ENCODE data around the gene GPC3. TPM values are rescaled to one million over a fixed set of nuclear protein-coding genes. Genes with fewer than 3 reads are reported as not detected.

GPC3 gene
- total RNA-seq, 1 donor: under 0.01 TPM

GRCh38 chrX:133971586-133971985 is 13.8 kb downstream of the GPC3 start:
- DNase-seq (ENCODE audit: low read depth in 2 of 3, low spot score in 2 of 3): no peak

GRCh38 chrX:133970076-133970475 is 15.3 kb downstream of the GPC3 start:
- no peak for DNase-seq (ENCODE audit: low read depth in 2 of 3, low spot score in 2 of 3)

GRCh38 chrX:133969191-133969590 is 16.2 kb downstream of the GPC3 start:
- no peak for DNase-seq (ENCODE audit: low read depth in 2 of 3, low spot score in 2 of 3)

DNA sequence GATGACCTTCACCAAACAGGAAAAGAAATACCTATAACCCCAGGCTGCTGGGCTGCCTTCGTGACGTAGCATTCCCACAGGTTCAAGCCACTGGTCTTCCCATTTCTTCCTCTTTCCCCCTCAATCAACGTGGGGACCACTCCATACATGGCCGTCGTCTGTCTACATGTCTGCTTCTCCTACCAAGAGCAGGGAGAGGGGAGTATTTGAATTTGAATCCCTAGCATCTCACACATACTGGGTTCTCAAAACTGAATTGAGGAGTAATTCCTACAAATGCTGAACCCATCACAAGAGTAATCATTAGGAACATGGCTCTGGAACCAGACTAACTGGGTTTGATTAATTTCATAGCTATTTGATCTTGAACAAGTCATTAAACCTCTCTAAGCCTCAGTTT is 17.3 kb downstream of the GPC3 start:
- DNase-seq (ENCODE audit: low read depth in 2 of 3, low spot score in 2 of 3): no peak

GRCh38 chrX:133966199-133966598 is 19.2 kb downstream of the GPC3 start:
- no peak for DNase-seq (ENCODE audit: low read depth in 2 of 3, low spot score in 2 of 3)

GRCh38 chrX:133965321-133965720 is 20.1 kb downstream of the GPC3 start:
- DNase-seq (ENCODE audit: low read depth in 2 of 3, low spot score in 2 of 3): no peak

- no peak for DNase-seq (ENCODE audit: low read depth in 2 of 3, low spot score in 2 of 3)
Observed at GRCh38 chrX:133961046-133961445, 24.3 kb downstream of the GPC3 start.

DNA sequence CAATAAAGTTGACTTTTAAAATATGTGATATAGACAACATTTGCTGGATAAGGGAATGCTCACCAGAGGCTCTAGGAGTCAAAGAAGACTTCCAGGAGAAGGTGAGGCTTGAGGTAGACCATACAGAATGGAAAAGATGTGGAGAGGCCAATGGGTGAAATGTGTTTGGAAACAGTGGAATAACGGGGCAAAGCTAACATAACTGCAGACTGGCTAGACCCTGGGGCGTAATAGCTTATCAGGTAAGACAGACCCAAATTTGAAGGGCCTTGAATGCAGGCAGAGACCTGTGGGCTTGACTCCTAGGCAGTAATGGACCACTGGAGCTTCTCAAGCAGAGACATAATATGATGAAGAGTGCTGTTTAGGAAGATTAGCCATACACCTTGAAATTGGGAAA is 25.4 kb downstream of the GPC3 start:
- no peak for DNase-seq (ENCODE audit: low read depth in 2 of 3, low spot score in 2 of 3)

- DNase-seq (ENCODE audit: low read depth in 2 of 3, low spot score in 2 of 3): no peak
Observed at GRCh38 chrX:133958997-133959688, 26.3 kb downstream of the GPC3 start.

DNA sequence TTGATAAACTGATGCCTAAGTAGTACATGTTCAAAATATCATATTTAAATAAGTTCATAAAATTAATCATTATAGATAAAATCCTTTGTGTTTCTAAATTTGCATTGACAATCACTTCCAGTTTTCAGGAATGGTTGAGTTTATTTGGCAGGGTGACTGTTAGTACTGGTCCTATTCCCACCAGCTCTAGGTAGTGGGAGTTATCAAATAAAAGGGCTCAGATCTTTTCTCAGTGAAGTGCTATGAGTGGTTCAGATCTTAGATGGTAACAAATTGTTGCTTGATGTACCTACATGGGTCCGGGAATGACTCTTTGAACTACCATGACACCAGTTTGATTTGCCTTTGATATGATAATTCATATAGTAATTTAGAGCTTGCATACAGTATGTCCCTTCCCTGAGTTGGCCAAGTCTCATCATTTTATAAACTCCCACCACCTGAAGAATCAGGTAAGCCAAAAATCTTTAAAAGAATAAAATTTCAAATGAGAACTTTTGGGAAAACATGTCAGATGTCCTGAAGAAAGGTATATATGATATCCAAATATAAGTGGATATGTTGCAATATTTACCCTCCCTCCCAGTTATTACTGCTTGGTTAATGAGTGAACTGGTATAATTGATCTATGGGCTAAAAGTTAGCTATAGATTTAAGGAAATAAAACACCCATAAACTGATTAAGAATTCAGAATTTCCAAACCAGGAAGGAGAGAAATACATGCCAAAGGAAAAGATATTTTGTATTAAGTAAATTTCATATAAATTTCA is 28.6 kb downstream of the GPC3 start:
- DNase-seq (ENCODE audit: low read depth in 2 of 3, low spot score in 2 of 3): no peak

DNA sequence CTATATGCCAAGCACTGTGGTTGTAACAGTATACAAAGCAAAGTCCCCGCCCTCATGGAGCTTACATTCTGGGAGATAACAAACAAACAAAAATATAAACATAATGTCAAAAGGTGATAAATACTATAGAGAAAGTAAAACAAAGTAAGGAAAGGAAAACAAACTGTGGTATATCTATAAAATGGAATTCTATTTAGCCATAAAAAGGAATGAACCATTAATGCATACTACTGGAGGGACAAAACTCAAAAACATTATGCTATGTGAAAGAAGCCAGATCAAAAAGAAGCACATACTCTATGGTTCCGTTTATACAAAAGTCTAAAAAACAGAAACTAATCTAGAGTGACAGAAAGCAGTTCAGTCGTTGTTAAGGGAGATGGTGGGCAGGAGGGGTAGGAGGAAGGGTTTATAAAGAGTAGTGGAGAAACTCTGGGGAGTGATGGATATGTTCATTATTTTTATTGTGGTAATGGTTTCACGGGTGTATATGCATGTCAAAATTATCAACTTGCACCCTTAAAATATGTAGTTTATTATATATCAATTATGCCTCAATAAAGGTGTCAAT is 31.5 kb downstream of the GPC3 start:
- no peak for DNase-seq (ENCODE audit: low read depth in 2 of 3, low spot score in 2 of 3)

- DNase-seq (ENCODE audit: low read depth in 2 of 3, low spot score in 2 of 3): no peak
Observed at GRCh38 chrX:133953078-133953477, 32.3 kb downstream of the GPC3 start.

DNA sequence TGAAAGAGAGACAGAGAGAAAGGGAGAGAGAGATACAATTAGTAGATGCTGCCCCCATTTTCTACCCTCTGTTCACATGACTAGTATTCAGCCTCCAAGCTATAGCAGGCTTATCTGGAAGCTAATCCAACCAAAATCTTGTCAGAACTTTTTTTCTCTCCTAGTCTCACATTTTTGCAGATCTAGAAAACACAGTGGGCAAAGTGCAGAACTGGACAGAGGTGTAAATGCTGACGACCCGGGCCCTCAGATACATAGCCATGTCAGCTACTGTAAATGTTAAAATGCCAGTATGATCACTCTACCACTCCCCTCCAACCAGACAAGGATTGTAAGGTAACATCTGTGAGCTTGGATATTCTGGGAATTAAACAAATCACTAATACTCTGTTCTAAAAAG is 34.3 kb downstream of the GPC3 start:
- no peak for DNase-seq (ENCODE audit: low read depth in 2 of 3, low spot score in 2 of 3)

- DNase-seq (ENCODE audit: low read depth in 2 of 3, low spot score in 2 of 3): no peak
Observed at GRCh38 chrX:133950214-133950613, 35.2 kb downstream of the GPC3 start.

DNA sequence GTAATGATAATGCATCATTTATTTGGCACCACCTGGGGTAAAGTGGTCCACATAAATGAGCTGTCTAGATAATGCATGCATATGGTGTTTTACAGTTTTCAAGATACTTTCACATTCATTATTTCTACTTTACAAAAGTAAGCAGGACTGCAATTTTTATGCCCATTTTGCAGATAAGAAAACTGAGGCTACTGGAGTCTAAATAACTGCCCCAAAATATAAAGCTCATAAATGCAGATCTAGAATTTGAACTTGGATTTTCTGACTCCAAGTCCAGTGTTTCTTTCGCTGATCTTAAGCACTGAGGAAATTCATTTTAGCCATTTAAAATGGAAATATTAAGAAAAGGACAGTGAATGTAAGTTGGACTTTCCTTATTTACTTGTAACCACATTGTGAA is 36.5 kb downstream of the GPC3 start:
- DNase-seq (ENCODE audit: low read depth in 2 of 3, low spot score in 2 of 3): no peak

GRCh38 chrX:133947996-133948395 is 37.4 kb downstream of the GPC3 start:
- DNase-seq (ENCODE audit: low read depth in 2 of 3, low spot score in 2 of 3): no peak

DNA sequence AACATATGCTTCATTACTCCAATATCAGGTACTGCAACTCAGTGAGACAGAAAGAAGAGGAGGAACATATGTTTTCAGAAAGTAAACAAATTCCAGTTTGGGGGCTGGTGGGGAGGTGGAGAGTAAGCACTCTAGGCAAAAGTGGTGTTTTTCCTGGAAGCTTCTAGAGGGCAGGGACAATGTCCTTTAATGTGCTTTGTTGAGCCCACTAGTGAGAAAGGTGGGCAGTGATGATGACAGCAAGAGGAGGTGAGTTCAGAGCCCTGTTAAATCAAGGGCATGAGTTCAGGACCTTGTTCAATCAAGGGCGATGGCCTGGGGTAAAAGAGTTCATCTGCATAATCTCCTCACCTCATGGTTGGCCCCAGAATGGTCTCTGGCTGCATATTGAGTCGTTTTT is 38.4 kb downstream of the GPC3 start:
- DNase-seq (ENCODE audit: low read depth in 2 of 3, low spot score in 2 of 3): no peak

GRCh38 chrX:133943507-133943906 is 41.9 kb downstream of the GPC3 start:
- no peak for DNase-seq (ENCODE audit: low read depth in 2 of 3, low spot score in 2 of 3)

DNA sequence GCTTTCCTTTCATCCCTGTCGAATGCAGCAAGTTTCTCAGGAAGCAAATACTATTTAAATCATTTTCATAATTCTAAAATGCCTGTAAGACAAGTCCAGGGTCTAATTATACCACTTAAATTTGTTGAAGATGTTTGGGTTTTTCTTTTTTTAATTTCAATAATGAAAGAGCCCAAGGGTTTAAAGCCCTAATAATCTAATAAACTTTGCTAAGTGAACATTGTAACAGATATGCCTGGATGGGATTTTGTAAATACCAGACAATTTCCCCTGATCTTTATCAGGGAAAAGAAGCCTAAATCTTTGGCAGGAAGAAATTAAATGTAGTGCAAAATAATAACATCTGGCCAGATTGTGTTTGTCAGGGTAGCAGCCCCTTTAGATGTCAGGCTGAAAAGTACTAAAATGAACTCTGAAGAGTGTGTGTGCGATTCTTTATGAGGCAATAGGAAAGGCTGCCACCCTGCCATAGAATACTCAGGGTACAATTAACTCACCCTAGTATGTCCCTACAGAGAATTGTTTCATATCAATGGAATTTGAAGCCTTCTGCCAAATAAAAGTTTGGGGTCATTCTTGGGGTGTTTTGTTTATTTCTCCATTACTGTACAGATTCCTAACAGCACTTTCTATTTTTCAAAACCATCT is 45.6 kb downstream of the GPC3 start:
- no peak for DNase-seq (ENCODE audit: low read depth in 2 of 3, low spot score in 2 of 3)

- no peak for DNase-seq (ENCODE audit: low read depth in 2 of 3, low spot score in 2 of 3)
Observed at GRCh38 chrX:133938530-133938929, 46.9 kb downstream of the GPC3 start.

GRCh38 chrX:133937022-133937421 is 48.4 kb downstream of the GPC3 start:
- no peak for DNase-seq (ENCODE audit: low read depth in 2 of 3, low spot score in 2 of 3)

GRCh38 chrX:133935076-133935475 is 50.3 kb downstream of the GPC3 start:
- no peak for DNase-seq (ENCODE audit: low read depth in 2 of 3, low spot score in 2 of 3)
